Femur (tissue), 1 donor: ENCODE data around the gene NAT14.
"Not testable (repeated sequence)": the region's sequence is repeated elsewhere in the genome, so short reads cannot be mapped to it uniquely, and the experiment has no call there.

Source experiments
- DNase-seq: peaks from one replicate; pipeline ENCODE4 v3.0.0-alpha.2; 2017

The NAT14 gene

DNA sequence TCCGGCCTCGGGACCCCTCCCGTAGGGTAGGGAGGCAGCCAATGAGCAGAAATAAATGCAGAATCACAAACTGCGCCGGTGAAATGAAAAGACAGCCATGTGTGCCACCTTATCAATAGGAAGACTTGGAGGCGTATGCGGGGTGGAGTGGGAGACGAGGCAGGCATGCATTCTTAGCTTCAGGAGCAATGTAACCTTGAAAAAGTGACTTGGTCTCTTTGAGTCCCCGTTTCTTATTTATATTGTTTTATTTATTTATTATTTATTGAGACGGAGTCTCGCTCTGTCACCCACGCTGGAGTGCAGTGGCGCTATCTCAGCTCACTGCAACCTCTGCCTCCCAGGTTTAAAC is 19.2 kb downstream of the NAT14 start:
- no peak for DNase-seq

DNA sequence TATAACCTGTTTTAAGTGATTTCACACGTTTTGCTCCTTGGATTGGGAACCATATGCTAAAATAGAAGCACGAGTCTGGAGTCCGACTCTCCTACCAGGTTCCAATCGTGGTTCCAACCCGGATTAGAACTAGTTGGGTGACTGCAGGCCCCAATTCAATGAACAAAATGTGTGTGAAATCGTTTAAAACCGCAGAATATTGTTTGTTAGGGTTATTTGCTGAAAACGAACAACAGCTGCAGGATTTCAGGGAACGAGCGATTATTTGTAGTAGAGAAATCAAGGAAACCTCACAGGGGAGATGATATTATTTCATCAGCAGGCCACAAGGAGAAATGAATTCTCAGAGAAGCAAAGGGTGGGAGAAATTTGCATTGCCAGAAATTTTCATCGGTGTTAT is 20.0 kb downstream of the NAT14 start:
- no peak for DNase-seq

DNA sequence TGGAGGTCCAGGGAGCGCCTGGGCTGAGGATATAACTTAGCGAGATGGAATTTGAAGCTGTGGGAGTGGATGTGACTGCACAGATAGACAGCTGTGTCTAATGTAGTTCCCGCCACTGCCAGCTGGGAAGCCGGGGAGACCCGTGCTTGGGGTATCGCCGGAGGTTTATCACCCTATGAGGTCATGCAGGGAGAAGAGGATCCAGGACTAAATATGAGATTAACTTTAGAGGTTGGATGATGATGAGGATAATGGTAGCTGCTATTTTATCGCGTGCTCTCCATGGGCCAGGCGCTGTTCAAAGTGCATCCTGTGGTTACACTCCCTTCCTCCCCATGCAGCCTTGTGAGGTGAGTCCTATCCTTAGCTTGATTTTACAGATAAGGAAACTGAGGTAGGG is 23.1 kb downstream of the NAT14 start:
- DNase-seq: peak; percentile 8

DNA sequence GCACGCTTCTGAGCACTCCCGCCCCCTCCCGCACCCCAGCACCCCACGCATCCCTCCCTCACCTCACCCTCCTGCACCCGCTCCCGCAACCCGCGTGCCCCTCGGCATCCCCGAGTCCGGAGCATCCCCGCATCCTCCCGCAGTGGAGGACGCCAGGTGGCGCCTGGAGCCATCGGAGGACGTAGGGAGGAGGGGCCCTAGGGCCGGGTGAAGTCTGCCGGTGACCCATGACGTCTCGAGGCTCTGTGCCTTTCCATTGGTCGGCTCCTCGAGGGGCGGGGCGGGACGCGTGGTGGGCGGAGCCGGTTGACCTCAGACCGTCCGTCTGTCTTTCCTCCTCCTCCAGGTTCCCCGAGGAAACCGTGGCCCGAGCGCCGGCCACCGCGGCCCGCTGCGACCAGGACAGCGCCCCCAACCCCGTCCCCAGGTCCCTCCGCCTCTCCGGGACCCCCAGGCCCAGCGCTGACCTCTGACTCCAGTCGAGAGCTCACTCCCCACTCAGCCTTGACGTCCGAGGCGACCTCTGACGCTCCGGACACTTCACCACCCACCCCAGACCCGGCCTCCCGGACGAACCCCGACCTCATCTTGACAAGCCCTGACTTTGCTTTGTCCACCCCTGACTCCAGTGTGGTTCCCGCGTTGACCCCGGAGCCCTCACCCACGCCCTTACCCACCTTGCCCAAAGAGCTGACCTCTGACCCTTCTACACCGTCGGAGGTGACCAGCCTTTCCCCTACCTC is 32.1 kb downstream of the NAT14 start:
- DNase-seq: peak; percentile 95

DNA sequence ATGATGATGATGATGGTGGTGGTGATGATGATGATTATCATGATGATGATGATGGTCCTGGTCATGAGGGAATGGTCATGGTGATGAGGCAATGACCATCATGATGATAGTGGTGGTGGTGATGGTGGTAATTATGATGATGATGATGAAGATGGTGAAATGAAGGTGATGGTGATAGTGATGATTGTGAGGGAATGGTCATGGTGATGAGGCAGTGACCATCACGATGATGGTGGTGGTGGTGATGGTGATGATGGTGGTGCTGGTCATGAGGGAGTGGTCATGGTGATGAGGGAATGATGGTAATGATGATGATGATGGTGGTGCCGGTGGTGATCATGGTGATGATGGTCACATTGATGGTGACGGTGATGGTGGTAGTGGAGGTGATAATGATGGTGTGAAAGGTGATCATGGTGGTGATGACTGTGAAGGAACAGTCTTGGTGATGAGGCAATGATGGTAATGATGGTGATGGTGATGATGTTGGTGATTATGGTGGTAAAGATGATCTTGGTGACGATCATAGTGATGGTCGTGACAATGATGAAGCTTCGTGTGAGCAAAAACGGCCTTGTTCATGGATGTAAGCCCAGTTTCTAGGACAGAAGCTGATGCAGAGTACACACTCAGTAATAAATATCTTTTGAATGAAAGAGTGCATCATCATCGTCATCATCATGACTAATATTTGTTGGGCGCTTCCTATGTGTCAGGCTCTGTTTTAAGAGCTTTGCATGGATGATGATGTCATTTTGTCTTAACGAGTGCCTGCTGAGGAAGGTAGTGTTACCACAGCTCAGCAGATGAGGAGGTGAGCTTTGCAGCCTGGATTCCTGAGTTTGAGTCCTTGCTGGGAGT is 34.7 kb downstream of the NAT14 start:
- DNase-seq: peak; percentile 8

DNA sequence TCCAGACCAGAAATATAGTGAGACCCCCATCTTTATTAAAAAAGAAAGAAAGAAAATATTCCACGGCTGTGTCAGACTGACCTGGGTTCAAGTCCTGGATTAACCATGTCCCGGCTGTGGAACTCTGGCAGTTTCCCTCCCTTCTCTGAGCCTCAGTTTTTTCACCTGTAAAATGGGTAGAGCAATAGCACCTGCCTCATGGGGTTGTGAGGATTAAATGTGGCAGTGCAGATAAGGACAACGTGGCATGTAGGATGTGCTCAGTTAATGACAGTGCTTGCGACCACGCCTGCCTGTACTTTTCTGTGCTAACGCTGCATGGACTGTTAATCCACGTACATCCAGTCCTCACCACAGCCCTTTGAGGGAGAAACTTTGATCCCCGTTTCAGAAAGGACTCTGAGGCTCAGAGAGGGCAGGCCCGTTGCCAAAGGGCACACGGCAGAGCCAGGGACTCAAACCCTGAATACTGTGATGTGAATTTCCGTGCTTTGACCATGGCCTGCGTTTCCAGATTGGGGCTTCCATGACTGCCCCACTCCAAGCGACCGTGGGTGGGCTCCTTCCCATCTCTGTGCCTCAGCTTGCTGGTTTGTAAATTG is 35.8 kb downstream of the NAT14 start:
- peak; percentile 18 for DNase-seq

DNA sequence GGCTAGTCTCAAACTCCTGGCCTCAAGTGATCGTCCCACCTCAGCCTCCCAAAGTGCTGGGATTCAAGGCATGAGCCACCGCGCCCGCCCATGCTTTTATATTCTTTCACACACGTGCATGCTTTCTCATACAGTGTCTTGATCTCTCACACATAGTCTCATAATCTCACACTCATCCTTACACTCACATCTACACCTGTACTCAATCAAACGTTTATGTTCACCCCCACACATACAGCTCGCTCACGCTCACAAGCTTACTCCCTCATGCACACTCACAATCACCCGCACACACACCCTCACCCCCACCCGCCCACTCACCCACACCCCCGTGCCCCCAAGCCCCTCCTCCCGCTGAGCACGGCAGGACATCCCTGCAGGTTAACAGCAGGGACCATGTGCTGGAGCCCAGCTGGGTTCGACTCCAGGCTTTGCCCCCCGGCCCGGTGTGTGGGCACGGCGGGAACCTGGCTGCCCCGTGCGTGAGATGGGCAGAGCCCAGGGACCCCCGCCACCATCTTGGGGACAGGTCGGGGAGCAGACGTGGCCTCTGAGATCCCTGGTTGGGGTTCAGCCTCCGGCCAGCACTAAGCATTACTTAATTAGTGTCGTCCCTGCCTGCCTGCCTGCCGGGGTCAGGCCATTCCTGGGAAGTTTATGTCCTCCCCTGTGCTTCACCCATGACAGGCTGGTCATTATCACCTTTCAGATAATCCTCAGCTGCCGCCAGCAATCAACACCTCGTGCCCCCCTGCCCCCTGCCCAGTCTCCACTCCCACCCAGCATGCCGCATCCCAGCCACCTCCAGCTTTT is 40.5 kb downstream of the NAT14 start:
- DNase-seq: peak; percentile 23

DNA sequence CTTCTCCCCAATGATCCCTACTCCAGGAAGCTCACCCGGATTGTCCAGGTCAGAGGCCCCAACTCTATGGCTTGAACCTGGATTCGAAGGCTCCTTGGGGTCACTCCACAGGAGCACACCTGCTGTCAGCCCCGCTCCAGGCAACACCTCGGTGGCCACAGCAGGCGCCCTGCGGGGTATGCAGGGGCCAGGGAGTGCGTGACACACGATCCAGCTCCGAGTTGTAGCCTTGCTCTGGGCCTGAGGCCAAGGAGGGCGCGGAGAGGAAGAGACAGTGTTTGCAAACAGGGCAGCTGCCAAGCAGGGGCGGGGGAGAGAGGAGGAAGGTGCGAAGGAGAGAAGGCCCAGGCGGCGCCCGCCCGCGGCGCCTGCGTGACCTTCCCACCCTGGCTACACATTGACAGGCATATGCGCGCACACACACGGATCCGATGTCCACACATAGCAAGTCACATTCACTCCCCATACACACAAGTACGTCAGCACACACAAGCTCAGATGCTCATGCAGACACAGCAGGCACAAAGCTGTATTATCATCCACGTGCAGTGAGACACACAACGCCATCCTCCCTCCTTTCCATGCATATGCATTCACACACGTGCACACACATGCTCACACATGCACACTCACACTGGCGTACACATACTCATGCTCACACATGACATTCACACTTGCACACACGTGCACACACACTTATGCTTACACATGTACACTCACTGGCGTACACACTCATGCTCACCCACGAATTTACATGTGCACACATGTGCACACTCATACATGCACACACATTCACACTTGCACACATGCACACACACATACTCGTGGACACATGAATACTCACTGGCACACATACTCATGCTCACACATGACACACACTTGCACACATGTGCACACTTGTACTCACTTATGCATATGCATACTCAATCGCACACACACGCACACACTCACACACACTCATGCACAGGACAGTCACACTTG is 41.5 kb downstream of the NAT14 start:
- DNase-seq: peak; percentile 85

DNA sequence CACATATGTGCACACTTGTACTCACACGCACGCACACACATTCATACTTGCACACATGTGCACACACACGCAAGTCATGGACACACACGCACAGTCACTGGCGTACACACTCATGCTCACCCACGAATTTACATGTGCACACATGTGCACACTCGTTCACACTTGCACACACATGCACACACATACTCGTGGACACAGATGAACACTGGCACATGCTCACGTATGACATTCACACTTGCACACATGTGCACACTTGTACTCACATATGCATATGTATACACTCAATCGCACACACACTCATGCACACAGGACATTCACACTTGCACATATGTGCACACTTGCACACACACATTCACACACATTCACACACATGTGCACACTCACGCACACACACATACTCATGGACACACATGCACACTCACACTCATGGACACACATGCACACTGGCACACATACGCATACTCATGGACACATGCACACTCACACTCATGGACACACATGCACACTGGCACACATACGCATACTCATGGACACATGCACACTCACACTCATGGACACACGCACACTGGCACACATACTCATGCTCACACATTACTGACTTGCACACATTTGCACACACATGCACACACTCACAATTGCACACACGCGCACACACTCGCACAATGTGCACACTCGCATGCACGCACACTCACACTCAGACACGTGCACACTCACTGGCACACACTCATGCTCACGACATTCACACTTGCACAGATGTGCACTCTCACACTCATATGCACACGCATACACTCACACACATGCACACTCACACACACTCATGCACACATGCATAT is 42.4 kb downstream of the NAT14 start:
- peak; percentile 10 for DNase-seq

DNA sequence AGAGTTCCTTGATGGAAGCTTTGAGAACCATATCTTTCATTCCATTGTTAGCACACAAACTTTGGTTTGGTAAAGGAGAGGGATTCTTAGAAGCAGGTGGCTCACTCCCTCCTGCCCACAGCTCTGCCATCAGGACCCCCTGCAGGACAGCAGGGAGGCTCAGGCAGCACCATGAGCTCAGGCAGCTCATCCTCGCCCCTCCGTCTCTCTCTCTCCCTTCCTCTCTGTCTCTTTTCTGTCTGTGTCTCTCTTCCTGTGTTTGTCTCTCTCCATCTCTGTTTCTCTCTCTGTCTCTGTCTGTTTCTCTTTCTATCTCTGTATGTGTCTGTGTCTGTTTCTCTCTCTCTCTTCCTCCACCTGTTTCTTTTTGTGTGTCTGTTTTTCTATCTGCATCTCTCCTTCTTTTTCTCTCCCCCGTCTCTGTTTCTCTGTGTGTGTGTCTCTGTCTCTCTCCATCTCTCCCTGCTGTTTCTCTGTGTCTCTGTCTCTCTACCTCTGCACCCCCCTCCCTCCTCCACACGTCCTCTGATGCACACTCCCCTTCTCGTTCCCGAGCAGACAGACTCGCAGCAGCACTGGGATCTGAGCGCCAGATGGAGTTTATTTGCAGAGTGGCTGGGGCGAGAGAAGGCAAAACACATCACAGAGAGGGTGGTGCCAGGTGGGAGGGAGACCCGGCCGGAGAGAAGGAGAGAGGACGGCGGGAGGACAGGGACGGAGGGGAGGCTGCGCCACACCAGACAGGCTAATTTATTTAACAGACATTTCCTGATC is 43.2 kb downstream of the NAT14 start:
- DNase-seq: peak; percentile 40

DNA sequence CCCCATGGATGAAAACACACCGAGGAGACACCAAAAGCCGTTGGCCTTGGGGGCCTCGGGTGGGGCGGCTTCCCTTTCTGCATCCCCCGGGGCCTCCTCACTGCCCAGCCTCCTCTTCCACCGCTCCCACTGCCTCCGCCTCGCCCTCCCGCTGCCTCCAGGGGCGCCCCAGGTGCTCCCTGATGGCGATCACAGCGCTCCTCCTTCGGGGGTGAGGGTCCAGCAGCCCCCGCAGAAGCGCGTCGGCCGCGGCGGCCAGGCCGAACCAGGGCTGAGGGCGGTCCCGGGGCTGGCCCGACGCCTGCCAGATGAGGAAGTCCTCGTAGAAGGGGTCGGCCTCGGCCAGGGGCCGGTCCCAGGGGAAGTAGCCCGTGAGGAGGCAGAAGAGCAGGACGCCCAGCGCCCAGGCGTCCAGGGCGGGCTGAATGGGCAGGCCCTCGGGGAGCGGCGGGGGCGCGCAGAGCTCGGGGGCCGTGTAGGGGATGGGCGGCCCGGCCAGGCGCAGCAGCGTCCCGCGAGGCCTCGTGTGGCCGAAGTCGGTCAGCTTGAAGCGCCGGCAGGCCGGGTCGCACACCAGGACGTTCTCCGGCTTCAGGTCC is 44.7 kb downstream of the NAT14 start:
- peak; percentile 13 for DNase-seq

DNA sequence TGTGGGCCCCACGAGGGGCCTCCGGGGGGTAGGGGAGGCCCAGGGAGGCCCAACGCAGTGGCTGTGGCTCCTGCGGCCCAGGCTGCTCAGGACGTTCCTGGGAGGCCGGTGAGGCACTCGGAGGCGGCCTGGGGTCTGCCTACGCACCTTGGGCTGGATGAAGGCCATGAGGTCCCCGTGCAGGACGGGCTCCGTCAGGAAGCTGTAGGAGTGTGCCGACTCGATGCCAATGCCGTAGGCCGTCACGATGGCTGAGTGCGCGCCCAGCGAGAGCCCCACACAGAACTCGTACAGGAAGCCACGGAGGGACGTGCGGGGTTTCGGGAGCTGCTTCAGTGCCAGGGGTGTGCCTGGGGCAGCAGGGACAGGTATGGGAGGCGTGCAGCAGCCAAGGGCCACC is 46.0 kb downstream of the NAT14 start:
- peak; percentile 14 for DNase-seq

DNA sequence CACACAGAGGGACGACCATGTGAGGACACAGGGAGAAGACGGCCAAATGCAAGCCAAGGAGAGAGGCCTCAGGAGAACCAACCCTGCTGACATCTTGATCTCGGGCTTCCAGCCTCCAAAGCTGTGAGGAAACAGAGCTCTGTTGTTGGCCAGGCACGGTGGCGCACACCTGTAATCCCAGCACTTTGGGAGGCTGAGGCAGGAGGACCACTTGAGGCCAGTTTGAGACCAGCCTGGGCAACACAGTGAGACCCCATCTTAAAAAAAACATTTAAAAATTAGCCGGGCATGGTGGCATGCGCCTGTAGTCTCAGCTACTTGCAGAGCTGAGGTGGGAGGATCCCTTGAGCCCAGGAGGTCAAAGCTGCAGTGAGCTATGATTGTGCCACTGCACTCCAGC is 49.3 kb downstream of the NAT14 start:
- DNase-seq: not testable (repeated sequence)

DNA sequence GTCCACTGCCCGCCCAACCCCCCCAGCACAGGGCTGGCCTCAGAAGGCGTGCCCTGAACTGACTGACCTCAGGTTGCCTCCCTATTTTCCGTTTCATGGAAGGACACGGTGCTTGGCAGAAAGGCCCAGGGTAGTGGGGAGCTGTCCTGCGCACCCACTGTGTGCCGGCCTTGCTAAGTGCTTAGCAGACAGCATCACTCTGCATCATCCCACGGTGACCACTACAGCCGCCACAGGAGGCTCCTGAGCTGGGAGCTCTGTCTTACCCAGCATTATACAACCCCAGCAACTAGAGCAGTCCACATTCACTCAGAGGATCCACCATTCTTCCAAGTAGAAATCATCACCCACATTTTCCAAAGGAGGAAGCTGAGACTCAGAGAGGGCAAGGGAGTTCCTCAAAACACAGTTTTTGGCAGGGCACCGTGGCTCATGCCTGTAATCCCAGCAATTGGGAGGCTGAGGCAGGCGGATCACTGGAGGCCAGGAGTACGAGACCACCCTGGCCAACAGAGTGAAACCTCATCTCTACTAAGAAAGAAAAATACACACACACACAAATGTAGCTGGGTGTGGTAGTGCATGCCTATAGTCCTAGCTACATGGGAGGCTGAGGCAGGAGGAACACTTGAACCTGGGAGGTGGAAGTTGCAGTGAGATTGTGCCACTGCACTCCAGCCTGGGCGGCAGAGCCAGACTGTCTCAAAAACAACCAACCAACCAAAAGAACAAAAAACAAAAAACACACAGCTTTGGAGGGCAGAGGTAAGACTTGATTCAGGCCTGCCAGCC is 50.4 kb downstream of the NAT14 start:
- DNase-seq: peak; percentile 13

DNA sequence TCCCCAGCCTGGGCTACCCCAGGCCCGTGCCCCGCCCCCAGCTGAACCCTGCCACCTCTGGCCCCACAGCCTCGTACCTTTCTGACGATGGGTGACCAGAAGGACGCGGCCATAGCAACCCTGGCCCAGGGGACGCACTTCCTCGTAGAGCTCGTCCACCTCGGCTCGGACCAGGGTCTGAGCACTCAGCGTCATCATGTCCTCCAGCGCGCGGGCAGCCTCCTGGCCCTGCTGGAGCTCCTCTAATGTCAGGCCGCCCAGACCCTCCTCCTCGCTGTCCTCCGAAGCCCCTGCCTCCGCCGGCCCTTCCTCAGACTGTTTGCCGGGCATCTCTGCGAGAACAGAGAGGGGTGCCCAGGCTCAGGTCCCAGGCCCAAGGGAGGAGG is 51.0 kb downstream of the NAT14 start:
- DNase-seq: peak; percentile 11

DNA sequence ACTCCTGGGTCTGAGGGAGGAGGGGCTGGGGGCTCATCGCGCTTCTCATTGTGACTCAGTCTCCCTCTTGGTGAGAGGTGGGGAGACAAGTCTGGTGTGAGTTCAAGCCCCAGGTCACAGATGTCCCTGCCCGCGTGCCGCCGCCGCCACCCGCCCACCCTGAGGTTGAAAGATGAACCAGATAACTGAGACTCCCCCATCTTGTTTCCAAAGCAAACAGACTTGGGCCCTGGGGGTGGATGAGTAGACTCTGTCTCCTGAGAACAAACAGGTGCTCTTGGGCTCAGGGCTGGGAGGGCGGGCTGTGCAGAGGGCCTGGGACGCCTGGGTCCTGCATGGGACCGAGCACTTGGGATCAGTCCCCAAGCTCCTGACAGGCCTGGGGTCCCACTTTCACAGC is 51.4 kb downstream of the NAT14 start:
- peak; percentile 19 for DNase-seq
